HEK293 (cell line): ENCODE data around the gene GLCE.
A peak's percentile ranks its signal among the peaks of the same experiment; 100 is the strongest.

Experiments
- CTCF ChIA-PET: fragments of 350-600 bp; formaldehyde crosslinking; extraction: SDS; loops from one replicate; lab custom pipeline; 2021; ENCODE audit warnings: antibody characterized with exemption; lab: Yijun Ruan, JAX
- POLR2A ChIA-PET: fragments of 300-600 bp; formaldehyde crosslinking; extraction: SDS; loops from one replicate; lab custom pipeline; 2020; ENCODE audit warnings: antibody characterized with exemption, inconsistent platforms; lab: Yijun Ruan, JAX
- H3K27ac ChIP-seq: fragments of 200-500 bp; sonication (Bioruptor generic); 2 replicates; pipeline ENCODE4 v1.5.1; 2014; ENCODE audit warnings: low read depth, low read length, control low read depth, inconsistent platforms; ENCODE audit errors: extremely low read depth
- H3K36me3 ChIP-seq, 2 experiments: fragments of 200-500 bp in 1 of 2; sonication (Bioruptor generic) in 1 of 2; 1 replicate in 1 of 2; 2 replicates in 1 of 2; pipeline ENCODE4 v1.5.1; 2014 to 2017; ENCODE audit warnings: inconsistent platforms in 2 of 2, low read length in 2 of 2; ENCODE audit not compliant: control insufficient read depth in 2 of 2, insufficient read depth in 1 of 2
- H3K4me1 ChIP-seq: fragments of 200-500 bp; sonication (Bioruptor generic); 2 replicates; pipeline ENCODE4 v1.5.1; 2014; ENCODE audit warnings: mild to moderate bottlenecking, low read length, inconsistent platforms; ENCODE audit not compliant: control insufficient read depth, insufficient read depth
- H3K4me3 ChIP-seq: 2 replicates; pipeline ENCODE4 v1.5.1; 2011; ENCODE audit warnings: low read depth, mild to moderate bottlenecking, control low read depth, low read length, moderate library complexity
- H3K9me3 ChIP-seq: fragments of 200-500 bp; sonication (Bioruptor generic); 2 replicates; pipeline ENCODE4 v1.5.1; 2014; ENCODE audit warnings: low read depth, low read length, inconsistent platforms; ENCODE audit not compliant: control insufficient read depth, insufficient read depth
- GFI1B ChIP-seq: fragments of 450-650 bp; formaldehyde crosslinking; IDR thresholded peaks from 2 replicates; pipeline ENCODE4 v1.5.1; 2016; ENCODE audit warnings: missing biosample characterization, missing genetic modification characterization
- GLI2 ChIP-seq: fragments of 450-650 bp; formaldehyde crosslinking; IDR thresholded peaks from 2 replicates; pipeline ENCODE4; 2017; ENCODE audit warnings: missing biosample characterization, missing genetic modification characterization, low read depth, borderline replicate concordance
- GLIS2 ChIP-seq: fragments of 450-650 bp; formaldehyde crosslinking; IDR thresholded peaks from 2 replicates; pipeline ENCODE4 v1.5.1; 2016; ENCODE audit warnings: missing biosample characterization, missing genetic modification characterization
- ZNF138 ChIP-seq: fragments of 450-650 bp; formaldehyde crosslinking; IDR thresholded peaks from 2 replicates; pipeline ENCODE4 v1.5.1; 2016; ENCODE audit warnings: missing biosample characterization, missing genetic modification characterization, borderline replicate concordance
- ZNF146 ChIP-seq: fragments of 450-650 bp; formaldehyde crosslinking; IDR thresholded peaks from 2 replicates; pipeline ENCODE4 v1.5.1; 2016; ENCODE audit warnings: missing biosample characterization, missing genetic modification characterization
- ZNF174 ChIP-seq: fragments of 450-650 bp; formaldehyde crosslinking; IDR thresholded peaks from 2 replicates; pipeline ENCODE4 v1.5.0; 2017; ENCODE audit warnings: missing biosample characterization, mild to moderate bottlenecking, missing genetic modification characterization
- ZNF211 ChIP-seq: fragments of 450-650 bp; formaldehyde crosslinking; IDR thresholded peaks from 2 replicates; pipeline ENCODE4 v1.5.1; 2016; ENCODE audit warnings: low read depth, missing biosample characterization, missing genetic modification characterization
- ZNF239 ChIP-seq: fragments of 450-650 bp; formaldehyde crosslinking; IDR thresholded peaks from 2 replicates; pipeline ENCODE4 v1.5.1; 2016; ENCODE audit warnings: missing biosample characterization, missing genetic modification characterization
- ZNF404 ChIP-seq: fragments of 450-650 bp; formaldehyde crosslinking; IDR thresholded peaks from 2 replicates; pipeline ENCODE4 v1.5.1; 2017; ENCODE audit warnings: missing biosample characterization, missing genetic modification characterization
- ZNF571 ChIP-seq: fragments of 450-650 bp; formaldehyde crosslinking; IDR thresholded peaks from 2 replicates; pipeline ENCODE4 v1.5.0; 2017; ENCODE audit warnings: missing biosample characterization, missing genetic modification characterization
- ZNF654 ChIP-seq: fragments of 450-650 bp; formaldehyde crosslinking; IDR thresholded peaks from 2 replicates; pipeline ENCODE4 v1.5.1; 2016; ENCODE audit warnings: low read depth, missing biosample characterization, missing genetic modification characterization
- ZNF670 ChIP-seq: fragments of 450-650 bp; formaldehyde crosslinking; IDR thresholded peaks from 2 replicates; pipeline ENCODE4 v1.5.1; 2016; ENCODE audit warnings: missing biosample characterization, missing genetic modification characterization, low read depth
- ZSCAN23 ChIP-seq: fragments of 450-650 bp; formaldehyde crosslinking; IDR thresholded peaks from 2 replicates; pipeline ENCODE4 v1.5.1; 2016; ENCODE audit warnings: missing biosample characterization, missing genetic modification characterization
- TF ChIP-seq, protein P1 (sequence below): fragments of 450-650 bp; IDR thresholded peaks from 2 replicates; pipeline ENCODE4 v1.5.1; 2018; ENCODE audit warnings: missing biosample characterization, mild to moderate bottlenecking, missing genetic modification characterization
- TF ChIP-seq, protein P2 (sequence below): fragments of 450-650 bp; formaldehyde crosslinking; IDR thresholded peaks from 2 replicates; pipeline ENCODE4 v1.5.1; 2017; ENCODE audit warnings: missing biosample characterization, missing genetic modification characterization
- TF ChIP-seq, protein P3 (sequence below): fragments of 450-650 bp; formaldehyde crosslinking; IDR thresholded peaks from 2 replicates; pipeline ENCODE4 v1.5.1; 2016; ENCODE audit warnings: missing biosample characterization, missing genetic modification characterization
- TF ChIP-seq, protein P4 (sequence below): fragments of 450-650 bp; formaldehyde crosslinking; IDR thresholded peaks from 2 replicates; pipeline ENCODE4 v1.5.1; 2016; ENCODE audit warnings: missing biosample characterization, missing genetic modification characterization, low read depth
- TF ChIP-seq, protein P5 (sequence below): fragments of 450-650 bp; formaldehyde crosslinking; IDR thresholded peaks from 2 replicates; pipeline ENCODE4 v1.5.0; 2017; ENCODE audit warnings: missing biosample characterization, missing genetic modification characterization, borderline replicate concordance

Gene GLCE

DNA sequence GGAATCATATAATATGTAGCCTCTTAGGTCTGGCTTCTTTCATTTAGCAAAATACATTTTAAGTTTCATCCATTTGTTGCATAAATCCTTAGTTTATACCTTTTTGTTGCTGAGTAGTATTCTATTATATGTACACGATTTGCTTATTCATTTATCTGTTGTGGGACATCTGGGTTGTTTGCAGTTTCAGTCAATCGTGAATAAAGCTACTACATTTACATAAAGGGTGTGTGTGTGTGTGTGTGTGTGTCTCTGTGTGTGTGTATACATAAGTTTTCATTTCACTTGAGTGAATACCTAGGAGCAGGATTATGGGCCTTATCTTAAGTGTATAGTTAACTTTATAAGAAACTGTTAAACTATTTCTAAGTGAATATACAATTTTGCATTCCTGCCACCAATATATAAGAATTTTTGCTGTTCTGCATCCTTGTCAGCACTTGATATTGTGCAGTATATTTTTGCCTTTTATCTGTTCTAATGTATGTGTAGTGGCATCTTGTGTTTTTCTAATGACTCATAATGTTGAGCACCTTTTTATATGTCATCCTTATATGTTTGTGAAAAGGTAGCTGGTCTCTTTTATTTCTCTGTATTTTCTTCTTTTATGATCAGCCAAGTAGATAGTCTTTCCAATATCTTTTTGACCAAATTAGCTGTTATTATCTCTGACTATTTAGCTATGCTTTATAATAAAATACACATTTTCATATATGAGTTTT is 55.0 kb downstream of the GLCE start (continued):
- TF ChIP-seq, protein P1, sequence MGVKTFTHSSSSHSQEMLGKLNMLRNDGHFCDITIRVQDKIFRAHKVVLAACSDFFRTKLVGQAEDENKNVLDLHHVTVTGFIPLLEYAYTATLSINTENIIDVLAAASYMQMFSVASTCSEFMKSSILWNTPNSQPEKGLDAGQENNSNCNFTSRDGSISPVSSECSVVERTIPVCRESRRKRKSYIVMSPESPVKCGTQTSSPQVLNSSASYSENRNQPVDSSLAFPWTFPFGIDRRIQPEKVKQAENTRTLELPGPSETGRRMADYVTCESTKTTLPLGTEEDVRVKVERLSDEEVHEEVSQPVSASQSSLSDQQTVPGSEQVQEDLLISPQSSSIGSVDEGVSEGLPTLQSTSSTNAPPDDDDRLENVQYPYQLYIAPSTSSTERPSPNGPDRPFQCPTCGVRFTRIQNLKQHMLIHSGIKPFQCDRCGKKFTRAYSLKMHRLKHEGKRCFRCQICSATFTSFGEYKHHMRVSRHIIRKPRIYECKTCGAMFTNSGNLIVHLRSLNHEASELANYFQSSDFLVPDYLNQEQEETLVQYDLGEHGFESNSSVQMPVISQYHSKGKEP (tag by site-specific recombination) = no peak
- TF ChIP-seq ZSCAN23 (tag by site-specific recombination) (no peak), ZNF670 (no peak), ZNF146 (peak; percentile 56), GFI1B (no peak), ZNF654 (no peak), ZNF571 (tag by site-specific recombination) (no peak), ZNF404 (no peak)
- TF ChIP-seq, protein P2, sequence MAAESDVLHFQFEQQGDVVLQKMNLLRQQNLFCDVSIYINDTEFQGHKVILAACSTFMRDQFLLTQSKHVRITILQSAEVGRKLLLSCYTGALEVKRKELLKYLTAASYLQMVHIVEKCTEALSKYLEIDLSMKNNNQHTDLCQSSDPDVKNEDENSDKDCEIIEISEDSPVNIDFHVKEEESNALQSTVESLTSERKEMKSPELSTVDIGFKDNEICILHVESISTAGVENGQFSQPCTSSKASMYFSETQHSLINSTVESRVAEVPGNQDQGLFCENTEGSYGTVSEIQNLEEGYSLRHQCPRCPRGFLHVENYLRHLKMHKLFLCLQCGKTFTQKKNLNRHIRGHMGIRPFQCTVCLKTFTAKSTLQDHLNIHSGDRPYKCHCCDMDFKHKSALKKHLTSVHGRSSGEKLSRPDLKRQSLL (tag by site-specific recombination) = no peak
- TF ChIP-seq, protein P3, sequence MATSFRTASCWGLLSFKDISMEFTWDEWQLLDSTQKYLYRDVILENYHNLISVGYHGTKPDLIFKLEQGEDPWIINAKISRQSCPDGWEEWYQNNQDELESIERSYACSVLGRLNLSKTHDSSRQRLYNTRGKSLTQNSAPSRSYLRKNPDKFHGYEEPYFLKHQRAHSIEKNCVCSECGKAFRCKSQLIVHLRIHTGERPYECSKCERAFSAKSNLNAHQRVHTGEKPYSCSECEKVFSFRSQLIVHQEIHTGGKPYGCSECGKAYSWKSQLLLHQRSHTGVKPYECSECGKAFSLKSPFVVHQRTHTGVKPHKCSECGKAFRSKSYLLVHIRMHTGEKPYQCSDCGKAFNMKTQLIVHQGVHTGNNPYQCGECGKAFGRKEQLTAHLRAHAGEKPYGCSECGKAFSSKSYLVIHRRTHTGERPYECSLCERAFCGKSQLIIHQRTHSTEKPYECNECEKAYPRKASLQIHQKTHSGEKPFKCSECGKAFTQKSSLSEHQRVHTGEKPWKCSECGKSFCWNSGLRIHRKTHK (tag by site-specific recombination) = no peak

DNA sequence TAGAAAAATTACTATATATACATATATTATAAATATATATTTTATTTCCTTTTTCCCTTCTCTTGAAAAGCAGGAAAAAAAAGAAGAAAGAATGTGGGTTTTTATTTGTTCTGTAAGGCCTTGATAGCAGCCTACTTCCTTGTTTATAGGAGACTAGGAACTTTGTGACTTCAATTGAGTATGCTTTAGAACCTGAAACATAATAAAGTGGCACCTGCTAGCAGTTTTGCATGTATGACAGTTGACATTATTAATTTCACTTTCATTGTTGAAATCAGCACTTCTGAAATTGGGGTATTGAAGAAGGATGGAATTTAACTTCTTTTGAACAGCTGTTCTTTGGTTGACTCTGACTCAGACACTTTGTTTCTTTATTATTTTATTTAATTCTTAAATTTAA is 56.9 kb downstream of the GLCE start:
- peaks cover 10% of the 10 kb centered on the region for H3K4me1 ChIP-seq
- H3K4me3 ChIP-seq = no peak overlapping the region
- TF ChIP-seq, protein P1 (tag by site-specific recombination) = no peak
- TF ChIP-seq, protein P4, sequence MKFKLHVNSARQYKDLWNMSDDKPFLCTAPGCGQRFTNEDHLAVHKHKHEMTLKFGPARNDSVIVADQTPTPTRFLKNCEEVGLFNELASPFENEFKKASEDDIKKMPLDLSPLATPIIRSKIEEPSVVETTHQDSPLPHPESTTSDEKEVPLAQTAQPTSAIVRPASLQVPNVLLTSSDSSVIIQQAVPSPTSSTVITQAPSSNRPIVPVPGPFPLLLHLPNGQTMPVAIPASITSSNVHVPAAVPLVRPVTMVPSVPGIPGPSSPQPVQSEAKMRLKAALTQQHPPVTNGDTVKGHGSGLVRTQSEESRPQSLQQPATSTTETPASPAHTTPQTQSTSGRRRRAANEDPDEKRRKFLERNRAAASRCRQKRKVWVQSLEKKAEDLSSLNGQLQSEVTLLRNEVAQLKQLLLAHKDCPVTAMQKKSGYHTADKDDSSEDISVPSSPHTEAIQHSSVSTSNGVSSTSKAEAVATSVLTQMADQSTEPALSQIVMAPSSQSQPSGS (tag by site-specific recombination) = no peak
- TF ChIP-seq ZNF138 (tag by site-specific recombination) (no peak), ZNF239 (tag by site-specific recombination) (no peak), GLI2 (tag by site-specific recombination) (no peak), ZNF174 (tag by site-specific recombination) (no peak), ZNF211 (tag by site-specific recombination) (no peak), ZSCAN23 (tag by site-specific recombination) (no peak), GLIS2 (tag by site-specific recombination) (no peak)
- TF ChIP-seq, protein P5, sequence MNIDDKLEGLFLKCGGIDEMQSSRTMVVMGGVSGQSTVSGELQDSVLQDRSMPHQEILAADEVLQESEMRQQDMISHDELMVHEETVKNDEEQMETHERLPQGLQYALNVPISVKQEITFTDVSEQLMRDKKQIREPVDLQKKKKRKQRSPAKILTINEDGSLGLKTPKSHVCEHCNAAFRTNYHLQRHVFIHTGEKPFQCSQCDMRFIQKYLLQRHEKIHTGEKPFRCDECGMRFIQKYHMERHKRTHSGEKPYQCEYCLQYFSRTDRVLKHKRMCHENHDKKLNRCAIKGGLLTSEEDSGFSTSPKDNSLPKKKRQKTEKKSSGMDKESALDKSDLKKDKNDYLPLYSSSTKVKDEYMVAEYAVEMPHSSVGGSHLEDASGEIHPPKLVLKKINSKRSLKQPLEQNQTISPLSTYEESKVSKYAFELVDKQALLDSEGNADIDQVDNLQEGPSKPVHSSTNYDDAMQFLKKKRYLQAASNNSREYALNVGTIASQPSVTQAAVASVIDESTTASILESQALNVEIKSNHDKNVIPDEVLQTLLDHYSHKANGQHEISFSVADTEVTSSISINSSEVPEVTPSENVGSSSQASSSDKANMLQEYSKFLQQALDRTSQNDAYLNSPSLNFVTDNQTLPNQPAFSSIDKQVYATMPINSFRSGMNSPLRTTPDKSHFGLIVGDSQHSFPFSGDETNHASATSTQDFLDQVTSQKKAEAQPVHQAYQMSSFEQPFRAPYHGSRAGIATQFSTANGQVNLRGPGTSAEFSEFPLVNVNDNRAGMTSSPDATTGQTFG (tag by site-specific recombination) = no peak
- ChIA-PET CTCF (no interaction called here), POLR2A (no interaction called here)
- peaks cover 0 to 6% of the 10 kb centered on the region in 2 experiments; a peak in 2 of 3 replicates for H3K36me3 ChIP-seq
- H3K27ac ChIP-seq = no peak overlapping the region
- no peaks in the 10 kb centered on the region for H3K9me3 ChIP-seq
